Lower lobe of right lung (tissue), 2 donors: ENCODE data around the gene LINGO1. TPM values are rescaled to one million over a fixed set of nuclear protein-coding genes. Genes with fewer than 3 reads are reported as not detected.

Experiments used
- ATAC-seq, 2 donors: fragments of 200-7000 bp; cut with Tn5 transposase; one replicate each; pipeline ENCODE4 v1.9.1; 2020 to 2022; ENCODE audit warnings: mild to moderate bottlenecking in 2 of 2, moderate library complexity in 2 of 2
- DNase-seq: peaks from one replicate; pipeline ENCODE4 v3.0.0-alpha.2; 2020
- H3K27ac ChIP-seq: fragments of 200-600 bp; one replicate; pipeline ENCODE4 v1.8.0; 2022
- H3K27me3 ChIP-seq: fragments of 200-600 bp; one replicate; pipeline ENCODE4 v1.8.0; 2022; ENCODE audit warnings: low read depth
- H3K36me3 ChIP-seq: fragments of 200-600 bp; one replicate; pipeline ENCODE4 v1.8.0; 2022; ENCODE audit warnings: mild to moderate bottlenecking
- H3K4me1 ChIP-seq: fragments of 200-600 bp; one replicate; pipeline ENCODE4 v1.8.0; 2022
- H3K4me3 ChIP-seq: fragments of 200-600 bp; one replicate; pipeline ENCODE4 v1.8.0; 2022; ENCODE audit warnings: mild to moderate bottlenecking
- H3K9me3 ChIP-seq: fragments of 200-600 bp; one replicate; pipeline ENCODE4 v1.8.0; 2022
- CTCF ChIP-seq: fragments of 200-600 bp; IDR thresholded peaks from one replicate; pipeline ENCODE4 v1.8.0; 2022; ENCODE audit warnings: antibody characterized with exemption, mild to moderate bottlenecking
- intact Hi-C: fragments of 100-400 bp; cut with DNase I; formaldehyde crosslinking; loops from one replicate; pipeline ENCODE4 v1.11.0; 2022
- total RNA-seq: library from RNA; stranded (reverse); fragmentation: NEBNext Ultra II Directional; extraction: Animal tissue kit (Norgen Biotek cat#: 25700); gene quantifications from one replicate; pipeline ENCODE4 v1.2.1, GENCODE V29; 2021
- donor health status: DM: no; HTN: yes; CAD: no; lungs with severe emphysema.

LINGO1 gene
- total RNA-seq, 1 donor from 2014 or later, result 0.86 TPM

GRCh38 chr15:77612958-77613601, 19.6 kb downstream of the LINGO1 start:
- intact Hi-C loops, result no loop called here
- DNase-seq, result no peak
- Histone ChIP-seq H3K4me3 (no peak overlapping the region), H3K4me1 (no peaks in the 10 kb centered on the region), H3K27ac (no peak overlapping the region), H3K36me3 (no peaks in the 10 kb centered on the region), H3K27me3 (no peaks in the 10 kb centered on the region), H3K9me3 (no peaks in the 10 kb centered on the region)
- no peak for ATAC-seq
- no peak for TF ChIP-seq CTCF

- no peaks in the 10 kb centered on the region for H3K4me1 ChIP-seq
- no peak for TF ChIP-seq CTCF
- intact Hi-C loops, result no loop called here
- no peak for DNase-seq
- ATAC-seq, result no peak
- H3K27me3 ChIP-seq, result no peaks in the 10 kb centered on the region
- H3K4me3 ChIP-seq, result no peak overlapping the region
- H3K9me3 ChIP-seq, result no peaks in the 10 kb centered on the region
- H3K27ac ChIP-seq, result no peak overlapping the region
- H3K36me3 ChIP-seq, result no peaks in the 10 kb centered on the region
These were observed 20.9 kb downstream of the LINGO1 start for GRCh38 chr15:77611767-77612166.

GRCh38 chr15:77610731-77611130, 22.0 kb downstream of the LINGO1 start:
- no peaks in the 10 kb centered on the region for H3K9me3 ChIP-seq
- H3K36me3 ChIP-seq, result no peaks in the 10 kb centered on the region
- H3K4me3 ChIP-seq, result no peak overlapping the region
- no peak for ATAC-seq
- H3K27me3 ChIP-seq, result peaks cover 2% of the 10 kb centered on the region
- no peaks in the 10 kb centered on the region for H3K4me1 ChIP-seq
- intact Hi-C loops, result no loop called here
- no peak for TF ChIP-seq CTCF
- no peak for DNase-seq
- no peak overlapping the region for H3K27ac ChIP-seq

GRCh38 chr15:77609558-77609957, 23.2 kb downstream of the LINGO1 start:
- intact Hi-C loops, result no loop called here
- Histone ChIP-seq H3K9me3 (no peaks in the 10 kb centered on the region), H3K36me3 (no peaks in the 10 kb centered on the region), H3K27ac (no peak overlapping the region), H3K4me1 (no peaks in the 10 kb centered on the region), H3K4me3 (no peak overlapping the region), H3K27me3 (peaks cover 9% of the 10 kb centered on the region)
- DNase-seq (no peak), ATAC-seq (no peak)
- TF ChIP-seq CTCF, result no peak

GRCh38 chr15:77608774-77609173, 23.9 kb downstream of the LINGO1 start:
- H3K36me3 ChIP-seq, result no peaks in the 10 kb centered on the region
- no peak overlapping the region for H3K27ac ChIP-seq
- no peak for DNase-seq
- intact Hi-C loops, result no loop called here
- peaks cover 9% of the 10 kb centered on the region for H3K27me3 ChIP-seq
- no peak overlapping the region for H3K4me3 ChIP-seq
- no peaks in the 10 kb centered on the region for H3K9me3 ChIP-seq
- ATAC-seq, result no peak
- TF ChIP-seq CTCF, result no peak
- H3K4me1 ChIP-seq, result no peaks in the 10 kb centered on the region
